Liver (tissue), 3 donors: ENCODE results near the gene CUEDC1.

Experiments
- CTCF ChIP-seq: fragments of 150-350 bp; IDR thresholded peaks from 2 replicates; pipeline ENCODE4 v1.5.1; 2017; ENCODE audit warnings: improper control_type of control experiment, low read depth, low read length; ENCODE audit not compliant: missing input control
- EGR1 ChIP-seq, 2 donors: IDR thresholded peaks; 2 replicates each; pipeline ENCODE4 v1.6.1; 2016 to 2018; ENCODE audit warnings: antibody characterized with exemption in 2 of 2, low read depth in 2 of 2
- FOXA2 ChIP-seq: IDR thresholded peaks from 2 replicates; pipeline ENCODE4 v1.6.1; 2016; ENCODE audit warnings: antibody characterized with exemption
- GABPA ChIP-seq, 2 donors: IDR thresholded peaks in 1 of 2; conservative IDR thresholded peaks in 1 of 2; 2 replicates each; pipeline ENCODE4 v1.6.1; 2016; ENCODE audit warnings: antibody characterized with exemption in 2 of 2, mild to moderate bottlenecking in 1 of 2, moderate library complexity in 1 of 2
- JUND ChIP-seq, 2 donors: IDR thresholded peaks; 2 replicates each; pipeline ENCODE4 v1.6.1; 2016; ENCODE audit warnings: antibody characterized with exemption in 2 of 2
- MAX ChIP-seq: IDR thresholded peaks from 2 replicates; pipeline ENCODE4 v1.6.1; 2016; ENCODE audit warnings: antibody characterized with exemption
- RAD21 ChIP-seq, 2 donors: IDR thresholded peaks; 2 replicates each; pipeline ENCODE4 v1.6.1; 2016; ENCODE audit warnings: antibody characterized with exemption in 2 of 2, mild to moderate bottlenecking in 2 of 2
- REST ChIP-seq: IDR thresholded peaks from 2 replicates; pipeline ENCODE4 v1.6.1; 2016; ENCODE audit warnings: antibody characterized with exemption, mild to moderate bottlenecking
- SP1 ChIP-seq: IDR thresholded peaks from 2 replicates; pipeline ENCODE4 v1.6.1; 2018; ENCODE audit warnings: antibody characterized with exemption, mild to moderate bottlenecking
- TAF1 ChIP-seq: conservative IDR thresholded peaks from 2 replicates; pipeline ENCODE4 v1.6.1; 2016; ENCODE audit warnings: antibody characterized with exemption, mild to moderate bottlenecking
- YY1 ChIP-seq: IDR thresholded peaks from 2 replicates; pipeline ENCODE4 v1.6.1; 2016; ENCODE audit warnings: antibody characterized with exemption, mild to moderate bottlenecking
- ZBTB33 ChIP-seq: IDR thresholded peaks from 2 replicates; pipeline ENCODE4 v1.6.1; 2016; ENCODE audit warnings: antibody characterized with exemption
- donor health status: healthy.
- donor health status: healthy.

GRCh38 chr17:57861000-57861789 lies 94.0 kb downstream of the CUEDC1 start:
- TF ChIP-seq CTCF (no peak), MAX (no peak), EGR1 (IDR thresholded peaks at IDR 0.05; ENCODE audit: low read depth in 2 of 2) (no peak), ZBTB33 (no peak), YY1 (no peak), REST (no peak), TAF1 (no peak), SP1 (no peak), GABPA (IDR thresholded peaks at IDR 0.05 in 1 of 2, conservative IDR thresholded peaks at IDR 0.05 in 1 of 2) (no peak), RAD21 (IDR thresholded peaks at IDR 0.05) (no peak), FOXA2 (no peak), JUND (IDR thresholded peaks at IDR 0.05) (no peak)
